Prostate gland (tissue), 2 donors: ENCODE data around the gene KDM6A.

Experiments used
- POLR2A ChIP-seq: fragments of 450-650 bp; IDR thresholded peaks from one replicate; pipeline ENCODE4 v1.6.1; 2016; ENCODE audit warnings: antibody characterized with exemption, mild to moderate bottlenecking
- POLR2AphosphoS5 ChIP-seq: sonication (generic); formaldehyde crosslinking; IDR thresholded peaks from one replicate; pipeline ENCODE4 v1.6.1; 2017; ENCODE audit warnings: antibody characterized with exemption
- TF ChIP-seq, protein P1 (sequence below), 4 experiments: fragments of 200-600 bp in 2 of 4; fragments of 450-650 bp in 2 of 4; sonication (generic) in 2 of 4; IDR thresholded peaks; 1 replicate in 3 of 4; 2 replicates in 1 of 4; pipeline ENCODE4 v1.5.1; 2016 to 2019; ENCODE audit warnings: antibody characterized with exemption in 4 of 4, mild to moderate bottlenecking in 2 of 4, moderate library complexity in 2 of 4

DNA sequence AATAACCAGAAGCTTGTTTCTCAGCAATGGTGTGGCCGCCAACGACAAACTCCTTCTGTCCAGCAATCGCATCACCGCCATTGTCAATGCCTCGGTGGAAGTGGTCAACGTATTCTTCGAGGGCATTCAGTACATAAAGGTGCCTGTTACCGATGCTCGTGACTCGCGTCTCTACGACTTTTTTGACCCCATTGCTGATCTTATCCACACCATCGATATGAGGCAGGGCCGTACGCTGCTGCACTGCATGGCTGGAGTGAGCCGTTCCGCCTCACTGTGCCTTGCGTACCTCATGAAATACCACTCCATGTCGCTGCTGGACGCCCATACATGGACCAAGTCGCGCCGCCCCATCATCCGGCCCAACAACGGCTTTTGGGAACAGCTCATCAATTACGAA lies 28.8 kb upstream of the KDM6A start:
- TF ChIP-seq, protein P1, sequence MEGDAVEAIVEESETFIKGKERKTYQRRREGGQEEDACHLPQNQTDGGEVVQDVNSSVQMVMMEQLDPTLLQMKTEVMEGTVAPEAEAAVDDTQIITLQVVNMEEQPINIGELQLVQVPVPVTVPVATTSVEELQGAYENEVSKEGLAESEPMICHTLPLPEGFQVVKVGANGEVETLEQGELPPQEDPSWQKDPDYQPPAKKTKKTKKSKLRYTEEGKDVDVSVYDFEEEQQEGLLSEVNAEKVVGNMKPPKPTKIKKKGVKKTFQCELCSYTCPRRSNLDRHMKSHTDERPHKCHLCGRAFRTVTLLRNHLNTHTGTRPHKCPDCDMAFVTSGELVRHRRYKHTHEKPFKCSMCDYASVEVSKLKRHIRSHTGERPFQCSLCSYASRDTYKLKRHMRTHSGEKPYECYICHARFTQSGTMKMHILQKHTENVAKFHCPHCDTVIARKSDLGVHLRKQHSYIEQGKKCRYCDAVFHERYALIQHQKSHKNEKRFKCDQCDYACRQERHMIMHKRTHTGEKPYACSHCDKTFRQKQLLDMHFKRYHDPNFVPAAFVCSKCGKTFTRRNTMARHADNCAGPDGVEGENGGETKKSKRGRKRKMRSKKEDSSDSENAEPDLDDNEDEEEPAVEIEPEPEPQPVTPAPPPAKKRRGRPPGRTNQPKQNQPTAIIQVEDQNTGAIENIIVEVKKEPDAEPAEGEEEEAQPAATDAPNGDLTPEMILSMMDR (IDR thresholded peaks at IDR 0.05): no peak
- no peak for TF ChIP-seq POLR2A
- no peak for TF ChIP-seq POLR2AphosphoS5
